ENCODE data around the gene PANK4. TPM values are rescaled to one million over a fixed set of nuclear protein-coding genes. Genes with fewer than 3 reads are reported as not detected.

PANK4 gene
- total RNA-seq, 1 experiment from 2014 or later = 20.5 TPM

DNA sequence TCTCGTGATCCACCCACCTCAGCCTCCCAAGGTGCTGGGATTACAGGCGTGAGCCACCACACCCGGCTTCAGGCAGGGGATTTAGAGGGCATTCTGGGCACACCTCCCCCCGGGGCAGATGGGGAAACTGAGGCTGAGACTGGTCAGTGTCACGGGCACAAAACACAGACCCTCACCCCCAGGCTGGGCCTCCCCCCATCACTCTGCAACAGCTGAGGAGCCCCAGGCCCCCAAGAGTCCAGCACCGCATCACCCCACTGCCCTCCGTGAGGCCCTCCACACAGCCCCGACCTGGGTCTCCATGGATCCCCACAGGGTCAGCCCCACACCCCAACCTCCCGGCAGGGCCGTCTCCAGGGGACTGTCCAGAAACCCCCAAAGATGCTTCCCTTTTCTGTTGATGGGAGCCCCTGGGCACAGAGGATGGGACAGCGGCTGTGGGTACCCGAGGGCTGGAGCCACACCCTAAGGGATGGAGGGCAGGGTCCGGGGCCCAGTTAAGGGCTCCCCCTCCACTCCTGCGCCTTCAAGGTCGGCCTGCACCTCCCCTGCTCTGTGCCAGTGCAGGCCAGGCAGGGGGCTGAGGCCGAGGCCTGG lies 40.8 kb upstream of the PANK4 start:
- Histone ChIP-seq H3K27me3 (ENCODE audit: insufficient read depth, low read depth) (peaks cover 51% of the 10 kb centered on the region), H3K4me1 (replicated peaks; ENCODE audit: insufficient read depth) (no peaks in the 10 kb centered on the region), H3K4me3 (no peak overlapping the region), H3K36me3 (ENCODE audit: low read depth) (no peaks in the 10 kb centered on the region), H3K9me2 (ENCODE audit: insufficient read depth) (no peaks in the 10 kb centered on the region), H3F3A (ENCODE audit: insufficient read depth, low read depth) (no peaks in the 10 kb centered on the region), H3K79me2 (ENCODE audit: low read depth) (no peaks in the 10 kb centered on the region), H4K20me1 (ENCODE audit: insufficient read depth) (no peaks in the 10 kb centered on the region), H3K4me2 (no peak overlapping the region), H2AFZ (no peak overlapping the region), H3K27ac (no peak overlapping the region), H3K9me3 (ENCODE audit: insufficient read depth, low read depth) (no peaks in the 10 kb centered on the region)
- TF ChIP-seq EZH2 (IDR thresholded peaks at IDR 0.05; ENCODE audit: low read depth) (no peak), CTCF (conservative IDR thresholded peaks at IDR 0.05) (no peak)
- BruUV-seq (replicated peaks) = no TSS peak
- intact Hi-C loops (cut with micrococcal nuclease; ENCODE audit: unreplicated experiment) = no loop called here
- POLR2A ChIA-PET (ENCODE audit: unreplicated experiment) = interaction anchor here (0.7 kb wide), 1 partner anchor 23 kb away, joined by 10 read pairs; no protein-coding TSS in a partner anchor
- CTCF ChIA-PET = no interaction called here
- DNase-seq = no peak

DNA sequence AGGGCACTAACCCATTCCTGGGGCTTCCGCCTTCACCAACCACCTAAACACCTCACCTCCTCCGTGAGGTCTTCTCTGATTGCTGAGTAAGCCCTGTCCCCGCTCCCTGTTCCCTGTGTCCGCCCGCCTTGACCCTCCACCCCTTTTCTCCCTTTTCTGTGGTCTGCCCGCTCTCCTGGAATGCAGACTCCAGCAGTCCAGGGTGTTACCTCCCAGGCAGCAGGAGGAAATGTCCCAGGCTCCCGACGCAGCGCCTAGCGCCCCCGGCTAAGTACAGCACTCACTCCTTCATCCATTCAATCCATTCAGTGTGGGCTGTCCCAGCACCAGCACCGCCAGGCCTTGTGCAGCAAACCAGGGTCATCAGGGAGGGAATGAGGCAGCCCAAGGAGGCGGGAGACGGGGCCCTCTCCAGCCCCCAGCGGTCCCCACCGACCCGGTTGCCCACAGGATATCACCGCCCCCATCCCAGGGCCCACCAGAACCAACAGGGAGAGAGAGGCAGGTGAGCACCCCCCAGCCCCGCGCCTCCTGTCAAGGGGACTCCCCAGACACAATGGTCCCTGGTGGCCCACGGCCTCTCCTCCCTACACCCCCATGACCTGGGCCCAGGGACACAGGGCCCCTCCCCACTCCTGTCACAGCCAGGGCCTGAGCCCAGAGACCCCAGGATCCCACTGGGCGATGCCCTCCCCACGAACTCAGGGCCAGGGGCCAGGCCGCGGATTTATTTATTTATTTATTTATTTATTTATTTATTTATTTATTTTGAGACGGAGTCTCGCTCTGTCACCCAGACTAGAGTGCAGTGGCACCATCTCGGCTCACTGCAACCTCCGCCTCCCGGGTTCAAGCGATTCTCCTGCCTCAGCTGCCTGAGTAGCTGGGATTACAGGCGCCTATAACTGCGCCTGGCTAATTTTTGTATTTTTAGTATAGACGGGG lies 40.0 kb upstream of the PANK4 start:
- Histone ChIP-seq H3F3A (ENCODE audit: insufficient read depth, low read depth) (no peaks in the 10 kb centered on the region), H3K36me3 (ENCODE audit: low read depth) (no peaks in the 10 kb centered on the region), H3K4me3 (no peak overlapping the region), H3K9me2 (ENCODE audit: insufficient read depth) (no peaks in the 10 kb centered on the region), H3K4me1 (replicated peaks; ENCODE audit: insufficient read depth) (no peaks in the 10 kb centered on the region), H3K9me3 (ENCODE audit: insufficient read depth, low read depth) (no peaks in the 10 kb centered on the region), H4K20me1 (ENCODE audit: insufficient read depth) (no peaks in the 10 kb centered on the region), H3K27ac (no peak overlapping the region), H3K79me2 (ENCODE audit: low read depth) (no peaks in the 10 kb centered on the region), H2AFZ (no peak overlapping the region), H3K27me3 (ENCODE audit: insufficient read depth, low read depth) (peaks cover 43% of the 10 kb centered on the region), H3K4me2 (no peak overlapping the region)
- ChIA-PET POLR2A (ENCODE audit: unreplicated experiment) (interaction anchor here (0.7 kb wide), 1 partner anchor 22 kb away, joined by 10 read pairs; no protein-coding TSS in a partner anchor), CTCF (no interaction called here)
- TF ChIP-seq EZH2 (IDR thresholded peaks at IDR 0.05; ENCODE audit: low read depth) = no peak
- TF ChIP-seq CTCF (conservative IDR thresholded peaks at IDR 0.05) = no peak
- DNase-seq = peak; percentile 30 to 56
- BruUV-seq (replicated peaks) = no TSS peak
- intact Hi-C loops (cut with micrococcal nuclease; ENCODE audit: unreplicated experiment) = no loop called here

GRCh38 chr1:2564815-2565374 lies 38.5 kb upstream of the PANK4 start:
- H3K4me3 ChIP-seq = no peak overlapping the region
- H3K4me1 ChIP-seq (replicated peaks; ENCODE audit: insufficient read depth) = no peaks in the 10 kb centered on the region
- no peak overlapping the region for H3K27ac ChIP-seq
- TF ChIP-seq EZH2 (IDR thresholded peaks at IDR 0.05; ENCODE audit: low read depth) = no peak
- no peaks in the 10 kb centered on the region for H3F3A ChIP-seq (ENCODE audit: insufficient read depth, low read depth)
- H4K20me1 ChIP-seq (ENCODE audit: insufficient read depth) = no peaks in the 10 kb centered on the region
- BruUV-seq (replicated peaks) = no TSS peak
- no peaks in the 10 kb centered on the region for H3K36me3 ChIP-seq (ENCODE audit: low read depth)
- DNase-seq = no peak
- H3K27me3 ChIP-seq (ENCODE audit: insufficient read depth, low read depth) = peaks cover 30% of the 10 kb centered on the region
- H3K9me2 ChIP-seq (ENCODE audit: insufficient read depth) = no peaks in the 10 kb centered on the region
- no peaks in the 10 kb centered on the region for H3K79me2 ChIP-seq (ENCODE audit: low read depth)
- H2AFZ ChIP-seq = no peak overlapping the region
- H3K4me2 ChIP-seq = no peak overlapping the region
- intact Hi-C loops (cut with micrococcal nuclease; ENCODE audit: unreplicated experiment) = no loop called here
- POLR2A ChIA-PET (ENCODE audit: unreplicated experiment) = no interaction called here
- CTCF ChIA-PET = interaction anchor here (0.6 kb wide), 1 partner anchor 220 kb away, joined by 3 read pairs; no protein-coding TSS in a partner anchor
- H3K9me3 ChIP-seq (ENCODE audit: insufficient read depth, low read depth) = no peaks in the 10 kb centered on the region
